ENCODE measurements around the gene TRIM71. TPM values are rescaled to one million over a fixed set of nuclear protein-coding genes. Genes with fewer than 3 reads are reported as not detected.
A peak's percentile ranks its signal among the peaks of the same experiment; 100 is the strongest.

TRIM71 gene
- total RNA-seq, 1 donor from 2014 or later = 117 TPM

DNA sequence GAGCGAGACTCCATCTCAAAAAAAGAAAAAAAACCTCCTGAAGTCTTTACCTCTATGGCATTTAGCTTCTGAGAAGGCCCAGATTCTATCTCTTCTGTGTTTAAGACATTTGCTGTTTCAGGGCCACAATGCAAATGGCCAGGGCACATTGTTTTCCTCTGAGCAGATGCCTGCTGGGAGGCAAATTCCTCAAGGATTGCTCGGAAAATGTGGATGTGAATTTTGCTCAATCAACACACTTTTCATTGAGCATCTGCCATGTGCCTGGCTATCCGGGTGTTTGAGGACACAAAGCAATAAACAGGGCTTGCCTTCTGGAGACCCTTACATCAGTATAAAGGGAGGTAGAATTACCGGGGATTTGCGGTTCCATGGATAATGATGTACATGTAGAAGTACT lies 20.0 kb downstream of the TRIM71 start:
- TF ChIP-seq, protein P1, sequence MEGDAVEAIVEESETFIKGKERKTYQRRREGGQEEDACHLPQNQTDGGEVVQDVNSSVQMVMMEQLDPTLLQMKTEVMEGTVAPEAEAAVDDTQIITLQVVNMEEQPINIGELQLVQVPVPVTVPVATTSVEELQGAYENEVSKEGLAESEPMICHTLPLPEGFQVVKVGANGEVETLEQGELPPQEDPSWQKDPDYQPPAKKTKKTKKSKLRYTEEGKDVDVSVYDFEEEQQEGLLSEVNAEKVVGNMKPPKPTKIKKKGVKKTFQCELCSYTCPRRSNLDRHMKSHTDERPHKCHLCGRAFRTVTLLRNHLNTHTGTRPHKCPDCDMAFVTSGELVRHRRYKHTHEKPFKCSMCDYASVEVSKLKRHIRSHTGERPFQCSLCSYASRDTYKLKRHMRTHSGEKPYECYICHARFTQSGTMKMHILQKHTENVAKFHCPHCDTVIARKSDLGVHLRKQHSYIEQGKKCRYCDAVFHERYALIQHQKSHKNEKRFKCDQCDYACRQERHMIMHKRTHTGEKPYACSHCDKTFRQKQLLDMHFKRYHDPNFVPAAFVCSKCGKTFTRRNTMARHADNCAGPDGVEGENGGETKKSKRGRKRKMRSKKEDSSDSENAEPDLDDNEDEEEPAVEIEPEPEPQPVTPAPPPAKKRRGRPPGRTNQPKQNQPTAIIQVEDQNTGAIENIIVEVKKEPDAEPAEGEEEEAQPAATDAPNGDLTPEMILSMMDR (IDR thresholded peaks at IDR 0.05; ENCODE audit: partially characterized antibody, unreplicated experiment) = no peak
- Mint-ChIP-seq H3K36me3 (ENCODE audit: unreplicated experiment) (no peaks in the 10 kb centered on the region), H3K4me1 (ENCODE audit: low read depth, unreplicated experiment) (peaks cover 69% of the 10 kb centered on the region), H3K27me3 (ENCODE audit: unreplicated experiment) (peaks cover 15% of the 10 kb centered on the region), H3K4me3 (ENCODE audit: unreplicated experiment) (peak overlapping the region; percentile 55), H3K27ac (ENCODE audit: unreplicated experiment) (peak overlapping the region; percentile 82), H3K9me3 (ENCODE audit: unreplicated experiment) (peaks cover 12% of the 10 kb centered on the region)
- DNase-seq = no peak

DNA sequence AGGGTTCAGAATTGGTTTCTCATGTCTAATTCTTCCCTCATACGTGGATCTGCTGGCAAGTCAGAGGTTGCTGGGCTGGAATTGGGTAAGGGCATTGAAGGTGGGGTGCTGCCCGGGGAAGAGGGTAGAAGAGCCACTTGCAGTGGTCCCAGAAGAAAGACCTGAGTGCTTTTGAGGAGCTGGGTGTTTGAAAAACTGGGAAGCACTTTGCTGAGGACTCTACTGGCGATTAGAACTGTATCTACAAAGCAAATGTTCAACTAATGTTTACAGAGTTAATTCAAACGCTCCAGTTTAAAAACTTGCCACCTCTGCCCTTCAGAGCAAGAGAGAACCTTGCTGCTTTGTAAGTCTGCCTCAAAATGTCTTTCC lies 21.9 kb downstream of the TRIM71 start:
- Mint-ChIP-seq H3K9me3 (ENCODE audit: unreplicated experiment) (peaks cover 8% of the 10 kb centered on the region), H3K4me3 (ENCODE audit: unreplicated experiment) (peak overlapping the region; percentile 10), H3K36me3 (ENCODE audit: unreplicated experiment) (no peaks in the 10 kb centered on the region), H3K4me1 (ENCODE audit: low read depth, unreplicated experiment) (peaks cover 75% of the 10 kb centered on the region), H3K27ac (ENCODE audit: unreplicated experiment) (no peak overlapping the region), H3K27me3 (ENCODE audit: unreplicated experiment) (peaks cover 12% of the 10 kb centered on the region)
- no peak for DNase-seq
- TF ChIP-seq, protein P1 (IDR thresholded peaks at IDR 0.05; ENCODE audit: partially characterized antibody, unreplicated experiment) = no peak

DNA sequence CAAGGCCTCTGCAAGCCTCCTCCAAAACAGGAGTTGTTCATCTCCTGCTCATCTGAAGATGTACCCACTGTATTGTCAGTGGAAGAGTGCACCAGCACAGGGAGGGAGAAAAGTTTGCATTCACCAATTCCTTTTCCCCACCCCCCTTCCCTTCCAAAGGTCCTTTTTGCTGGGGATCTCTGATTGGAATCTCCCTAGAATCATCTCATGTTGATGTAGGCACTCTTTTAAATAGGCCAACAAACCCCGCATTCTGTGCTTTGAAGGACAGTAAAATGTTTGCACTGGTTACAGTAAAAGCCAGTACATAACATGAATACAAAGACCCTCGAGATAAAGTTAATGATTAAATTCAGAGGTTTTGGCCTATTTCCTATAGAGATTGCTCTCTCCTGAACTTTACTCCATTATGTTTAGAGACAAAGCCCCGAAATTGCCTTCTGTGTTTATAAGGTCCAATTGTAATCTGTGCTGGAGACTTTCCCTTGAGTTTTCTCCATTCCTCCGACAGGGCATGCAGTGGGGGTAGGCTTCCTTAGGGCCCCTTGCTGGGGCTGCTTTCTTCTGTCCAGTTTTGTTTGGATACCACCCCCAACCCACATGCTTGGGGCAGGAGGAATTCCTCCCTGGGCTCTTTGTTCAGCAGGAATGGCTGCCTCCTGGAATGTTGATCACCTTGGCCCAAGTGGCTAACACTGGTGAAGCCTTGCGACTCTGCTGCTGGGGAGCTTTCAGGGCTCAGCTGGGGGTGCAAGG lies 22.5 kb downstream of the TRIM71 start:
- H3K4me1 Mint-ChIP-seq (ENCODE audit: low read depth, unreplicated experiment) = peaks cover 74% of the 10 kb centered on the region
- H3K9me3 Mint-ChIP-seq (ENCODE audit: unreplicated experiment) = peaks cover 8% of the 10 kb centered on the region
- DNase-seq = no peak
- H3K4me3 Mint-ChIP-seq (ENCODE audit: unreplicated experiment) = no peak overlapping the region
- TF ChIP-seq, protein P1 (IDR thresholded peaks at IDR 0.05; ENCODE audit: partially characterized antibody, unreplicated experiment) = no peak
- no peaks in the 10 kb centered on the region for H3K36me3 Mint-ChIP-seq (ENCODE audit: unreplicated experiment)
- H3K27me3 Mint-ChIP-seq (ENCODE audit: unreplicated experiment) = peaks cover 10% of the 10 kb centered on the region
- no peak overlapping the region for H3K27ac Mint-ChIP-seq (ENCODE audit: unreplicated experiment)

DNA sequence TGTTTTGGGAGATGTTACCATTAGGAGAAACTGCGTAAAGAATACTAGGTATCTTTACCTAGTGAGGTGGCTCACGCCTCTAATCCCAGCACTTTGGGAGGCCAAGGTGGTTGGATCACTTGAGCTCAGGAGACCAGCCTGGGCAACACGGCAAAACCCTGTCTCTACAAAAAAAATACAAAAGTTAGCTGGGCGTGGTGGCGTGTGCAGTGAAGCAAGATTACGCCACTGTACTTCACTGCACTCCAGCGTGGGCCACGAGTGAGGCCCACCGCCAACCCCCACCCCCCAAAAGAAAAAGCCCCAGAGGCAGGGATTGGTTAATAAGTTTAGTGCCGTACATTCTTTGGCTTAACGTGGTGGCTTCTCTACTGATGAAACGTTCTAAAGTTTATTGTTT lies 23.5 kb downstream of the TRIM71 start:
- Mint-ChIP-seq H3K9me3 (ENCODE audit: unreplicated experiment) (peaks cover 8% of the 10 kb centered on the region), H3K27ac (ENCODE audit: unreplicated experiment) (no peak overlapping the region), H3K27me3 (ENCODE audit: unreplicated experiment) (peaks cover 10% of the 10 kb centered on the region), H3K4me3 (ENCODE audit: unreplicated experiment) (no peak overlapping the region), H3K36me3 (ENCODE audit: unreplicated experiment) (no peaks in the 10 kb centered on the region), H3K4me1 (ENCODE audit: low read depth, unreplicated experiment) (peaks cover 67% of the 10 kb centered on the region)
- TF ChIP-seq, protein P1 (IDR thresholded peaks at IDR 0.05; ENCODE audit: partially characterized antibody, unreplicated experiment) = no peak
- DNase-seq = no peak

DNA sequence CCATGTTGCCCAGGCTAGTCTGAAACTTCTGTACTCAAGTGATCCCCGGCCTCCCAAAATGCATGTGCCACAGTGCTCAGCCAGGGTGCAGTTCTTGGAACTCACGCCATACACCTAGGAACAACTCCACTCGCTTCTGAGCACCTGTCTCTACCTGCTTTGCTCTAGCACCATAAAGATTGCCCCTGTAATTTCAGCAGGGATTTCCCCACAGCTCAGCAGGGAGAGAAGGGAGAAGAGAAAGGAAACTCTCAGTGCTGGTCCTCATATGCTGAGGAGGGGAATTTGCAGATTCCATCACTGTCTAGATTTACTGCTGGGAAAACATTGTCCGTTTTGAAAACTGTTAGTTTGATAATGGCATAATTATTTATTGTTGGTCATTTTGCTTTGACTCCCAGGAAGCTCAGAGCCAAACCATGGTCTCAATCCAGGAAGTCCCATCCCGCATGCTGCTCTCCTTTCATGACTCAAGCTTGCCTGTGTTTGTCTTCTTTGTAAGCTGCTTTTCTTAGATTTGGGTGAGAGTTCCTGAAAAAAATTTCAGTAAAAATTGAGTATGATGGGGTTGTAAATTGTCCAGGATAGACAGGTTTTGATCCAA lies 24.2 kb downstream of the TRIM71 start:
- peak overlapping the region; percentile 22 for H3K4me3 Mint-ChIP-seq (ENCODE audit: unreplicated experiment)
- peaks cover 66% of the 10 kb centered on the region for H3K4me1 Mint-ChIP-seq (ENCODE audit: low read depth, unreplicated experiment)

More for the DNA sequence above, 24.2 kb downstream of the TRIM71 start:
- Mint-ChIP-seq H3K36me3 (ENCODE audit: unreplicated experiment) (no peaks in the 10 kb centered on the region), H3K9me3 (ENCODE audit: unreplicated experiment) (peaks cover 9% of the 10 kb centered on the region), H3K27ac (ENCODE audit: unreplicated experiment) (no peak overlapping the region), H3K27me3 (ENCODE audit: unreplicated experiment) (peaks cover 10% of the 10 kb centered on the region)
- TF ChIP-seq, protein P1 (IDR thresholded peaks at IDR 0.05; ENCODE audit: partially characterized antibody, unreplicated experiment) = no peak
- no peak for DNase-seq
